Erythroblast (primary cell): Measurements from ENCODE around the gene CCDC88B.
"Not testable (repeated sequence)": the region's sequence is repeated elsewhere in the genome, so short reads cannot be mapped to it uniquely, and the experiment has no call there.

Source experiments
- DNase-seq, 2 experiments: peaks; one replicate each; lab custom pipeline; 2025; lab: John Stamatoyannopoulos, UW
- GATA1 ChIP-seq: IDR thresholded peaks from 2 replicates; pipeline ENCODE4 v1.6.1; 2011; ENCODE audit warnings: low read depth, mild to moderate bottlenecking, control low read depth, low read length, moderate library complexity
- POLR2A ChIP-seq: IDR thresholded peaks from 2 replicates; pipeline ENCODE4 v1.6.1; 2011; ENCODE audit warnings: mild to moderate bottlenecking, low read length

The CCDC88B gene

GRCh38 chr11:64312947-64313346, 27.1 kb upstream of the CCDC88B start:
- TF ChIP-seq POLR2A = no peak
- TF ChIP-seq GATA1 = no peak
- DNase-seq = no peak

- DNase-seq = no peak
- no peak for TF ChIP-seq POLR2A
- no peak for TF ChIP-seq GATA1
Measured at GRCh38 chr11:64313491-64314145, 26.4 kb upstream of the CCDC88B start.

- TF ChIP-seq POLR2A (no peak), GATA1 (no peak)
- DNase-seq = no peak
Measured at GRCh38 chr11:64314146-64314804, 25.7 kb upstream of the CCDC88B start.

- no peak for DNase-seq
Measured at GRCh38 chr11:64314805-64315561, 25.0 kb upstream of the CCDC88B start.

GRCh38 chr11:64315667-64316526, 24.1 kb upstream of the CCDC88B start:
- not testable (repeated sequence) for DNase-seq

More at GRCh38 chr11:64314805-64315561, 25.0 kb upstream of the CCDC88B start:
- TF ChIP-seq GATA1 (no peak), POLR2A (no peak)

- TF ChIP-seq GATA1 = no peak
- TF ChIP-seq POLR2A = no peak
- DNase-seq = peak; percentile 70 to 81
Measured at GRCh38 chr11:64316672-64317324, 23.2 kb upstream of the CCDC88B start.

GRCh38 chr11:64317325-64317960, 22.6 kb upstream of the CCDC88B start, which contains the start of gene TRMT112:
Gene TRMT112 (minus strand): TSS chr11:64317559. CDS start chr11:64317526, 33 bp downstream.
- TF ChIP-seq GATA1 (no peak), POLR2A (peak; percentile 91)

GRCh38 chr11:64317961-64318765, 21.8 kb upstream of the CCDC88B start, which contains the start of gene PRDX5:
Gene PRDX5 (plus strand): TSS chr11:64318121. CDS start chr11:64318216, 95 bp downstream.
- peak; percentile 99 for DNase-seq
- TF ChIP-seq POLR2A (no peak), GATA1 (no peak)

More at GRCh38 chr11:64317325-64317960, 22.6 kb upstream of the CCDC88B start, which contains the start of gene TRMT112:
- peak; percentile 96 to 98 for DNase-seq

- peak in 1 of 2 experiments; percentile 69 for DNase-seq
- TF ChIP-seq GATA1 (no peak), POLR2A (no peak)
Measured at GRCh38 chr11:64318766-64319761, 20.9 kb upstream of the CCDC88B start.

GRCh38 chr11:64320556-64320955, 19.4 kb upstream of the CCDC88B start:
- no peak for DNase-seq
- TF ChIP-seq GATA1 (no peak), POLR2A (no peak)
